BJ (cell line): ENCODE measurements around the gene IL19. TPM values are rescaled to one million over a fixed set of nuclear protein-coding genes. Genes with fewer than 3 reads are reported as not detected.

Source experiments
- CTCF ChIA-PET: fragments of 350-600 bp; formaldehyde crosslinking; extraction: SDS; loops from one replicate; lab custom pipeline; 2021; ENCODE audit warnings: antibody characterized with exemption, inconsistent platforms; lab: Yijun Ruan, JAX
- POLR2A ChIA-PET: fragments of 300-600 bp; sonication (Branson Sonifier 250); formaldehyde crosslinking; extraction: SDS; loops from one replicate; lab custom pipeline; 2021; ENCODE audit warnings: antibody characterized with exemption; lab: Charles Lee
- DNase-seq: peaks from one replicate; pipeline ENCODE4 v3.0.0-alpha.2; 2011; ENCODE audit warnings: low read depth
- H3K27me3 ChIP-seq: 2 replicates; pipeline ENCODE4 v1.6.0; 2011; ENCODE audit warnings: low read length; ENCODE audit not compliant: control insufficient read depth, insufficient read depth
- H3K36me3 ChIP-seq: 2 replicates; pipeline ENCODE4 v1.5.1; 2011; ENCODE audit warnings: low read length; ENCODE audit not compliant: control insufficient read depth, insufficient read depth
- H3K4me3 ChIP-seq: 2 replicates; pipeline ENCODE4 v1.5.1; 2011; ENCODE audit warnings: low read depth, mild to moderate bottlenecking, control low read depth, low read length
- polyA plus RNA-seq: library from polyadenylated mRNA; depleted of rRNA; stranded (reverse); fragments of >200 nt; gene quantifications from 2 replicates; pipeline ENCODE4 v1.2.3, GENCODE V29; 2011
- TF ChIP-seq, protein P1 (sequence below): IDR thresholded peaks from 2 replicates; pipeline ENCODE4 v1.5.1; 2011; ENCODE audit warnings: low read depth, mild to moderate bottlenecking, control low read depth, inconsistent platforms, low read length, moderate library complexity; ENCODE audit not compliant: insufficient read depth

IL19 gene
- polyA plus RNA-seq, 1 experiment: not detected

DNA sequence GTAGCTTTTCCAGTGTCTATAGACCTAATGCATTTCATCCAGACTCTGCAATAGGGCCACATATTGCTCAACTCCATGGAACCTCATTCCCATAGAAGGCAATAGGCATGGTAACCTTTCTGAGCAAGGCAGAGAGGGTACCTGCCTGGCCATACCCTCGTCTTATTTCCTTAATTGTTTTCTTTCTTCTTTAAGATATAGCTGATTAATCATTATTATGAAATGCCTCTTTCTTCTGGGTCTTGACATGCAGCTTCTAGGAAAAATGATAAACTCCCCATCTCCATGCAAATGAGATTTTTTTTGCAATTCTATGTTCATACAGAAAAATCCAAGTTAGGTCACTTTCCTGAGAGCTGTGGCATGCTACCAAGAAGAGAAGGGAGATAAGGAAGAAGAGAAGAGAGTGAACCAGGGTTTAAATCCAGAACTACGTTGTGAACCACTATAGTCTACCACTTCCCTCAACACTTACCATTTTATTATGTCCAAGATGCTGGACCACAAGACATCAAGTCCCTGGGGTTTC, 61.8 kb downstream of the IL19 start:
- TF ChIP-seq, protein P1, sequence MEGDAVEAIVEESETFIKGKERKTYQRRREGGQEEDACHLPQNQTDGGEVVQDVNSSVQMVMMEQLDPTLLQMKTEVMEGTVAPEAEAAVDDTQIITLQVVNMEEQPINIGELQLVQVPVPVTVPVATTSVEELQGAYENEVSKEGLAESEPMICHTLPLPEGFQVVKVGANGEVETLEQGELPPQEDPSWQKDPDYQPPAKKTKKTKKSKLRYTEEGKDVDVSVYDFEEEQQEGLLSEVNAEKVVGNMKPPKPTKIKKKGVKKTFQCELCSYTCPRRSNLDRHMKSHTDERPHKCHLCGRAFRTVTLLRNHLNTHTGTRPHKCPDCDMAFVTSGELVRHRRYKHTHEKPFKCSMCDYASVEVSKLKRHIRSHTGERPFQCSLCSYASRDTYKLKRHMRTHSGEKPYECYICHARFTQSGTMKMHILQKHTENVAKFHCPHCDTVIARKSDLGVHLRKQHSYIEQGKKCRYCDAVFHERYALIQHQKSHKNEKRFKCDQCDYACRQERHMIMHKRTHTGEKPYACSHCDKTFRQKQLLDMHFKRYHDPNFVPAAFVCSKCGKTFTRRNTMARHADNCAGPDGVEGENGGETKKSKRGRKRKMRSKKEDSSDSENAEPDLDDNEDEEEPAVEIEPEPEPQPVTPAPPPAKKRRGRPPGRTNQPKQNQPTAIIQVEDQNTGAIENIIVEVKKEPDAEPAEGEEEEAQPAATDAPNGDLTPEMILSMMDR: no peak
- CTCF ChIA-PET: interaction anchor here (0.8 to 2.7 kb wide), 6 partner anchors 8 to 168 kb away, joined by 3 to 6 read pairs (median 4); partner anchors contain the start of gene IL20
- POLR2A ChIA-PET: interaction anchor here (0.7 kb wide), 1 partner anchor 91 kb away, joined by 3 read pairs; no protein-coding TSS in a partner anchor

DNA sequence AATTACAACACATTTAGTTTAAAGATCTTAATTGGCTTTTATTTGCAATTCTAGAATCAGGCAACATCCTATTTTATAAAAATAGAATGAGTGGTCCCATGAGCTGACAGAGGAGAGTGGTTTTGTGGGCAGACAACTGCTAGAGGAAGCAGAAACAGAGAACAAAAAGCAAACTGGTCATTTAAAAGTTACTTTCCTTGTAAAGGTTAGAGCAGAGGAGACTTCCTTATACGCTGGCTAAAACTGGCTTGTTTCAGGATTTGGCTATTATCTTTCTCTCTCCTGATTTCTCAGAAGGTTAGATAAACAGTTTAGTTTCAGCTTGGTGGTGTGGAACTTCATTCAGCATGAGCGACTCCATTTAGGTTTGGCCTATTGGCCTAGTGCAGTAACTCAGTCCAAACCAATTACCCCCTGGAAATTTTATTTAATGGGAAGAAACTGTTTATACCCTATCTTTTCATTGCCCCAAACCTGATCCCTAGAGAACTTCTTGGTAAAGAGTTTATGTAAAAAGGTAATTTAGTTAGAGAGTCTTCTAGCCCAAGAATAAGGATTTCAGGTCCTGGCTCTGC, 62.6 kb downstream of the IL19 start:
- no peaks in the 10 kb centered on the region for H3K36me3 ChIP-seq
- POLR2A ChIA-PET: no interaction called here
- peaks cover 1% of the 10 kb centered on the region; the same call in 1 of the 2 replicates for H3K27me3 ChIP-seq
- CTCF ChIA-PET: interaction anchor here (1.0 to 2.7 kb wide), 5 partner anchors 9 to 107 kb away, joined by 3 to 6 read pairs (median 3); partner anchors contain the start of gene IL20
- DNase-seq: no peak
- H3K4me3 ChIP-seq: no peak overlapping the region
- TF ChIP-seq, protein P1: no peak

More for the DNA sequence above, 61.8 kb downstream of the IL19 start:
- Histone ChIP-seq H3K4me3 (no peak overlapping the region), H3K27me3 (peaks cover 1% of the 10 kb centered on the region; the same call in 1 of the 2 replicates), H3K36me3 (no peaks in the 10 kb centered on the region)
- DNase-seq: no peak

DNA sequence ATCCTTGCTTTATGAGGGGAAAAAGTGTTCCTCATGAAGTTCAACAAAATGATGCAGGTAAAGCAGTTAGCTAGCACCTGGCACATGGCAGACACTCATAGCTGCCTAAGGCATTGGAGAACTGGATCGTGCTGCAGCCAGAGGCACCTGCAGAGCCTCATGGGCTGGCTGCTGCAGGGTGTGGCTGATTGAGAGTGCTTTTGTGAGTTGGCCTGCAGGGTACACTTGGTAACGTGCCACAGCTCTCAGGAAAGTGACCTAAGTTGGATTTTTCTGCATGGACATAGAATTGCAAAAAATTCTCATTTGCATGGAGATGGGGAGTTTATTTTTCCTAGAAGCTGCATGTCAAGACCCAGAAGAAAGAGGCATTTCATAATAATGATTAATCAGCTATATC, 63.2 kb downstream of the IL19 start:
- ChIA-PET CTCF (interaction anchor here (1.2 to 2.7 kb wide), 3 partner anchors 31 to 108 kb away, joined by 3 to 7 read pairs (median 6); partner anchors contain the start of gene IL20), POLR2A (no interaction called here)
- TF ChIP-seq, protein P1: no peak

DNA sequence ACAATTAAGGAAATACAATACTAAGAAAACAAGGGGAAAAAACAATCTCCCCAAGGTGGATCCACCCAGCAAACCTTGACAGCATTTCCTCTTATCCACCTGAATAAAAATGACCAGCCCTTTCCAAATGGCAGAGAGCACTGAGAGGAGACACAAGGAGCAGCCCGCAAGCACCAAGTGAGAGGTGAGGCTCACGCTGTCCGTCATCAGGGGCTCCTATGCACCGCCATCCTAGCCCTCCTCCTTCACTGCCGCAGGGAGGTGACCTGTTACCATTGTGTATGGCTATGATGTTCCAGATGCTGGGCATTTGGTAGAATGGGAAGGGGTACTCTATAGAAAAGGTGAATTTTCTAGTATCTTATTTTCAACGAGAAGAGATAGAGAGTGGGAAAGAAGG, 63.6 kb downstream of the IL19 start:
- H3K27me3 ChIP-seq: peaks cover 1% of the 10 kb centered on the region; the same call in 1 of the 2 replicates
- no peak overlapping the region for H3K4me3 ChIP-seq
- DNase-seq: no peak
- TF ChIP-seq, protein P1: no peak
- no peaks in the 10 kb centered on the region for H3K36me3 ChIP-seq
- CTCF ChIA-PET: interaction anchor here (1.2 to 2.1 kb wide), 5 partner anchors 10 to 78 kb away, joined by 3 to 7 read pairs (median 4); partner anchors contain the start of gene IL20
- POLR2A ChIA-PET: no interaction called here

More for the DNA sequence above, 63.2 kb downstream of the IL19 start:
- Histone ChIP-seq H3K4me3 (no peak overlapping the region), H3K27me3 (peaks cover 1% of the 10 kb centered on the region; the same call in 1 of the 2 replicates), H3K36me3 (no peaks in the 10 kb centered on the region)
- no peak for DNase-seq

DNA sequence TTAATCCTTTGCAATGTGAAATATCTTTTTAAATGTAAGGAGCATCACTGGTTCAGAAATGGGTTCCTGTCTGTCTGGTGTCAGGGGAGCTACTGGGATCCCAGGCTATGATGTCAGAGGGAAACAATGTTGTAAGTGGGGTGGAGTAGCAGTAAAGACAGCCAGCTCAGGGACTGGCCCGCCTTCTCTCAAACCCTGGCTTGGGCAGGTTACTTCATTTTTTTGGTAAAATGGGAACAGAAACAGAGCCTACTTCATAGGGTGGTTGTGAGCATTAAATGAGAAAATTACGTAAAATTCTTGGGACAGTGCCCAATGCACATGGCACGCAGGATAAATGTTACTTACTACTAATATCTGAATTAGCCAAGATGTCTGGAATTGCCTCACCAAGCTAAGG, 64.1 kb downstream of the IL19 start:
- TF ChIP-seq, protein P1: no peak
- CTCF ChIA-PET: interaction anchor here (1.5 to 2.1 kb wide), 4 partner anchors 11 to 78 kb away, joined by 3 to 7 read pairs (median 5); no protein-coding TSS in a partner anchor
- Histone ChIP-seq H3K27me3 (peaks cover 1% of the 10 kb centered on the region; the same call in 1 of the 2 replicates), H3K4me3 (no peak overlapping the region), H3K36me3 (no peaks in the 10 kb centered on the region)
- POLR2A ChIA-PET: no interaction called here
- no peak for DNase-seq
